NB4 (cell line): ENCODE results near the gene C4BPB.

Experiments
- CTCF ChIP-seq: IDR thresholded peaks from one replicate; pipeline ENCODE4 v1.5.1; 2012; ENCODE audit warnings: low read depth, low read length
- MAX ChIP-seq: IDR thresholded peaks from 2 replicates; pipeline ENCODE4 v1.6.1; 2011; ENCODE audit warnings: low read depth, low read length

DNA sequence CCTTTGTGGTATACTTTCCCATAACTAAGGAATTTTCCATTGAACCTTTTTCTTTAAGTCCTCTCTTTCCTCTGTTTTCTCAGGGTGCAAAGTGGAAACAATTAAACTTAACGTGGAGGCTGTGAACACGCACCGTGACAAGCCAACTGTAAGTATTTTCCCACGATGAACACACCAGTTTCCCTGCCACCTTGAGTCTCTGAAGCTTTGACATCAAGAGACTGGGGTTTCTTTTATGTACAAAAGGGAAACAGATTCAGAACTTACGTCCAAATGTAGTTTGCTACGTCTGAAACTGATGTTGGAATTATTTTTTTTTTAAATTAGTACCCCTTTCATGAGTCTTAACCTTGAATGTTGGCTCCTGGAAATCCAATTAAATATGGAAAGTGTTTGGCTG is 17.2 kb upstream of the C4BPB start:
- TF ChIP-seq CTCF (no peak), MAX (no peak)
